ENCODE measurements around the gene TRAF3.
"Not testable (repeated sequence)": the region's sequence is repeated elsewhere in the genome, so short reads cannot be mapped to it uniquely, and the experiment has no call there.

TRAF3 gene

DNA sequence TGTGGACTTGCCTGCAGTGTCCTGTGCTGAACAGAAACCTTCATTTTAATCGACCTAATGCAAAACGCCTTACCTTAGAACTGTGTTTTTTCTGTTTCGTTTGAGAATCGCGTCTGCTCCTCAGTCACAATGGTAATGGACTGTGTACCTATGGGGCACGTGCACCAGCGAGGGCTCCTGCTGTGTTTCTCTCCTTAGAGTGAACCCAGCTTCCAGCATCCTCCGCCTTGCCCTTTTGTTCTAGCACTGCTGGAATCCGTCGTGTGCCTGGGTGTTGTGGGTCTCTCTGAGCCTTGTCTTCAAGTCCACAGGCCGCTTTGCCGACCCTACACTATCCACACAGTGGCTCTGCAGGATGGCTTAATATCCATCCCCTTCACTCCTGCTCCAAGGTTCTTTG is 148.9 kb downstream of the TRAF3 start:
- TF ChIP-seq EZH2 (IDR thresholded peaks at IDR 0.05; ENCODE audit: borderline replicate concordance, low read depth, low read length, severe bottlenecking): no peak
- TF ChIP-seq, protein P1, sequence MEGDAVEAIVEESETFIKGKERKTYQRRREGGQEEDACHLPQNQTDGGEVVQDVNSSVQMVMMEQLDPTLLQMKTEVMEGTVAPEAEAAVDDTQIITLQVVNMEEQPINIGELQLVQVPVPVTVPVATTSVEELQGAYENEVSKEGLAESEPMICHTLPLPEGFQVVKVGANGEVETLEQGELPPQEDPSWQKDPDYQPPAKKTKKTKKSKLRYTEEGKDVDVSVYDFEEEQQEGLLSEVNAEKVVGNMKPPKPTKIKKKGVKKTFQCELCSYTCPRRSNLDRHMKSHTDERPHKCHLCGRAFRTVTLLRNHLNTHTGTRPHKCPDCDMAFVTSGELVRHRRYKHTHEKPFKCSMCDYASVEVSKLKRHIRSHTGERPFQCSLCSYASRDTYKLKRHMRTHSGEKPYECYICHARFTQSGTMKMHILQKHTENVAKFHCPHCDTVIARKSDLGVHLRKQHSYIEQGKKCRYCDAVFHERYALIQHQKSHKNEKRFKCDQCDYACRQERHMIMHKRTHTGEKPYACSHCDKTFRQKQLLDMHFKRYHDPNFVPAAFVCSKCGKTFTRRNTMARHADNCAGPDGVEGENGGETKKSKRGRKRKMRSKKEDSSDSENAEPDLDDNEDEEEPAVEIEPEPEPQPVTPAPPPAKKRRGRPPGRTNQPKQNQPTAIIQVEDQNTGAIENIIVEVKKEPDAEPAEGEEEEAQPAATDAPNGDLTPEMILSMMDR (IDR thresholded peaks at IDR 0.05; ENCODE audit: borderline replicate concordance, extremely low read depth, low read length, poor library complexity, severe bottlenecking): no peak
- ATAC-seq (ENCODE audit: insufficient read depth, low read depth) (no peak), DNase-seq (no peak)
- peaks cover 16% of the 10 kb centered on the region for H3K4me1 ChIP-seq (ENCODE audit: insufficient read depth, low read length)
- no peaks in the 10 kb centered on the region for H3K27me3 ChIP-seq (ENCODE audit: insufficient read depth, low read length, poor library complexity)
- H3K4me2 ChIP-seq (ENCODE audit: insufficient read depth, low read length): no peak overlapping the region
- H2AFZ ChIP-seq (ENCODE audit: low read depth, low read length): no peak overlapping the region
- H3K4me3 ChIP-seq (ENCODE audit: low read depth in 1 of 2, low read length in 2 of 2): no peak overlapping the region
- H3K27ac ChIP-seq (ENCODE audit: low read length): no peak overlapping the region
- H3K9me3 ChIP-seq (ENCODE audit: insufficient read depth, low read length, severe bottlenecking): no peaks in the 10 kb centered on the region
- no peak overlapping the region for H3K9ac ChIP-seq (ENCODE audit: low read depth, low read length)
- no peaks in the 10 kb centered on the region for H4K20me1 ChIP-seq (ENCODE audit: insufficient read depth, low read length)
- H3K79me2 ChIP-seq (ENCODE audit: insufficient read depth, low read length): no peaks in the 10 kb centered on the region
- no peaks in the 10 kb centered on the region for H3K36me3 ChIP-seq (ENCODE audit: insufficient read depth, low read length)

DNA sequence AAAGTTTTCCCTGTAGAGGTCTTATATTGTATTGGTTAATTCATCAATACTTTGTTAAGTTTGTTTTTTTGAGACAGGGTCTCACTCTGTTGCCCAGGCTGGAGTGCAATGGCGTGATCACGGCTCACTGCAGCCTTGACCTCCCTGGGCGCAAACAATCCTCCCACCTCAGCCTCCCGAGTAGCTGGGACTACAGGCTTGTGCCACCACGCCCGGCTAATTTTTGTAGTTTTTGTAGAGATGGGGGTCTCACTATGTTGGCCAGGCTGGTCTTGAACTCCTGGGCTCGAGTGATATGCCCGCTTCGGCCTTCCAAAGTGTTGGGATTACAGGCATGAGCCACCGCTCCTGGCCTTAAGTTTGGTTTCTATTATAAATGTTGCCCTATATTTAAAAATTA is 149.6 kb downstream of the TRAF3 start:
- H3K27ac ChIP-seq (ENCODE audit: low read length); H3K36me3 ChIP-seq (ENCODE audit: insufficient read depth, low read length); H3K9me3 ChIP-seq (ENCODE audit: insufficient read depth, low read length, severe bottlenecking); H3K4me3 ChIP-seq (ENCODE audit: low read depth in 1 of 2, low read length in 2 of 2); ATAC-seq (ENCODE audit: insufficient read depth, low read depth); H3K27me3 ChIP-seq (ENCODE audit: insufficient read depth, low read length, poor library complexity); H3K4me2 ChIP-seq (ENCODE audit: insufficient read depth, low read length); DNase-seq; H3K79me2 ChIP-seq (ENCODE audit: insufficient read depth, low read length); H2AFZ ChIP-seq (ENCODE audit: low read depth, low read length); H3K9ac ChIP-seq (ENCODE audit: low read depth, low read length); H4K20me1 ChIP-seq (ENCODE audit: insufficient read depth, low read length): not testable (repeated sequence)
- H3K4me1 ChIP-seq (ENCODE audit: insufficient read depth, low read length): peaks cover 16% of the 10 kb centered on the region

DNA sequence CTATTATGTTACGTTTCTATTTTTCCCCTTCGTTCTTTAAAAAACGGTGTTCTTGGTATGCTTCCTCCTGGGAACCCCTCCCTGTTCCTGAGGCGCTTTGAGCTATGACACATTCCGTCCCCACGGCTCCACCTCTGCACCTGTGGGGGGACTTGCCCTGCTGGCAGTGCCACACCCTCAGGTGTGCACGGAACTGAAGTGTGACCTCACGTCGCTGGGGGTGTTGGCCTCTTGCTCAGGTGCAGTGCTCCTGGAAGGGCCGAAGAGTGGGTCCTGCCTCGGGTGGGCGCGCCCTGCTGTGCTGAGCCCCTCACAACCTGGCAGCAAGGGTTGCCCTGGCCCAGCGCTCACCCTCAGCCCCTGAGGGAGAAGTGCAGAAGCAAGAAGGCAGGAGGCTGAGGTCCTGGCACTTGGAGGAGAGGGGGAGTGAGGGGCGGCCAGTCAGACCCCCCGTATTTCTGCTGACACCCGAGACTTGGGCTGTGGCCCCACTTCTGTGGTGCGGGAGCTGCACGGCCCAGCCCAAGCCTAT is 150.2 kb downstream of the TRAF3 start:
- Histone ChIP-seq H4K20me1 (ENCODE audit: insufficient read depth, low read length) (no peaks in the 10 kb centered on the region), H3K4me2 (ENCODE audit: insufficient read depth, low read length) (no peak overlapping the region), H3K9me3 (ENCODE audit: insufficient read depth, low read length, severe bottlenecking) (no peaks in the 10 kb centered on the region), H3K27ac (ENCODE audit: low read length) (no peak overlapping the region), H2AFZ (ENCODE audit: low read depth, low read length) (no peak overlapping the region), H3K36me3 (ENCODE audit: insufficient read depth, low read length) (no peaks in the 10 kb centered on the region), H3K79me2 (ENCODE audit: insufficient read depth, low read length) (no peaks in the 10 kb centered on the region), H3K27me3 (ENCODE audit: insufficient read depth, low read length, poor library complexity) (no peaks in the 10 kb centered on the region), H3K9ac (ENCODE audit: low read depth, low read length) (no peak overlapping the region), H3K4me1 (ENCODE audit: insufficient read depth, low read length) (peaks cover 16% of the 10 kb centered on the region), H3K4me3 (ENCODE audit: low read depth in 1 of 2, low read length in 2 of 2) (no peak overlapping the region)
- ATAC-seq (ENCODE audit: insufficient read depth, low read depth): no peak
- TF ChIP-seq, protein P1 (IDR thresholded peaks at IDR 0.05; ENCODE audit: borderline replicate concordance, extremely low read depth, low read length, poor library complexity, severe bottlenecking): no peak
- TF ChIP-seq EZH2 (IDR thresholded peaks at IDR 0.05; ENCODE audit: borderline replicate concordance, low read depth, low read length, severe bottlenecking): no peak
- DNase-seq: no peak

DNA sequence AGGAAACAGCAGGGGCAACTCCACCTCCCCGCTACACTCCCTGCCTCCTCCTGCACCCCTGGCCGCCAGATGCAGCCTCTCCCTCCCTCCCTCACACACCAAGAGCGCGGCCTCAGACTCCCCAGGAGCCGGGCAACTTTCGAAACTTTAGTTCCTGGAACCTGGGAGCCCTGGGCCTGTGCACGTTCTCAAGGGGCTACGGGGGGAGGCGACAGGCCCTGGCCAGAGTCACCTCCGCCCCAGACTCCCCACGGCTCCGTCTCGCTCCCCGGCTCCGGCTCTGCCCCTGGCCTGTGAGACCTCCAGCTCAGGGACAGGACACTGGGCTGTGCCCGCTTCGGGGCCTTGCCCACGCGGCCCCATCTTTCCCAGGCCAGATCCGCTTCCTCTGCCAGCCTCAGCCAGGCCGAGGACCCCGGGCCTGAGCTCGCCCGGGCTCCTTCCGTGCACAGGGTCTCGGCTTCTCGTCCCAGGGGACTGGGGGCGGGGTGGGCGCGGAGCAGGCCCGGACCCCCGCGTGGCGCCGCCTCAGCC is 150.7 kb downstream of the TRAF3 start:
- peak; percentile 22; the same call in 2 of the 3 replicates for ATAC-seq (ENCODE audit: insufficient read depth, low read depth)

More for the DNA sequence above, 150.7 kb downstream of the TRAF3 start:
- no peak overlapping the region for H3K9ac ChIP-seq (ENCODE audit: low read depth, low read length)
- no peaks in the 10 kb centered on the region for H3K9me3 ChIP-seq (ENCODE audit: insufficient read depth, low read length, severe bottlenecking)
- TF ChIP-seq EZH2 (IDR thresholded peaks at IDR 0.05; ENCODE audit: borderline replicate concordance, low read depth, low read length, severe bottlenecking): no peak
- TF ChIP-seq, protein P1 (IDR thresholded peaks at IDR 0.05; ENCODE audit: borderline replicate concordance, extremely low read depth, low read length, poor library complexity, severe bottlenecking): no peak
- H3K4me2 ChIP-seq (ENCODE audit: insufficient read depth, low read length): peak overlapping the region; percentile 79
- no peak for DNase-seq
- no peaks in the 10 kb centered on the region for H3K79me2 ChIP-seq (ENCODE audit: insufficient read depth, low read length)
- H3K27me3 ChIP-seq (ENCODE audit: insufficient read depth, low read length, poor library complexity): no peaks in the 10 kb centered on the region
- H3K36me3 ChIP-seq (ENCODE audit: insufficient read depth, low read length): no peaks in the 10 kb centered on the region
- peak overlapping the region in 1 of 2 experiments; percentile 56; a peak in 2 of 4 replicates for H3K4me3 ChIP-seq (ENCODE audit: low read depth in 1 of 2, low read length in 2 of 2)
- H2AFZ ChIP-seq (ENCODE audit: low read depth, low read length): peak overlapping the region; percentile 82
- H3K27ac ChIP-seq (ENCODE audit: low read length): no peak overlapping the region
- peaks cover 16% of the 10 kb centered on the region for H3K4me1 ChIP-seq (ENCODE audit: insufficient read depth, low read length)
- H4K20me1 ChIP-seq (ENCODE audit: insufficient read depth, low read length): no peaks in the 10 kb centered on the region

All from DND-41 (cell line).